Measurements from ENCODE around the gene HAPLN3.

Gene HAPLN3

GRCh38 chr15:88833731-88834100 is 61.6 kb downstream of the HAPLN3 start:
- WGBS (ENCODE audit: insufficient coverage, insufficient read length) = no CpG with 5 or more reads among the region's 8 CpGs
- Histone ChIP-seq H3K27ac (ENCODE audit: low read length) (no peak overlapping the region), H3K27me3 (ENCODE audit: control insufficient read depth, insufficient read depth, low read length) (no peaks in the 10 kb centered on the region), H3K9me3 (ENCODE audit: control insufficient read depth, insufficient read depth, low read length) (no peaks in the 10 kb centered on the region), H3K36me3 (ENCODE audit: control insufficient read depth, insufficient read depth, low read length) (no peaks in the 10 kb centered on the region), H3K4me1 (ENCODE audit: control insufficient read depth, insufficient read depth, low read length) (peaks cover 2% of the 10 kb centered on the region; the same call in 1 of the 2 replicates), H3K4me3 (ENCODE audit: low read length) (no peak overlapping the region)
- no peak for DNase-seq (ENCODE audit: low read depth, low spot score)

GRCh38 chr15:88832820-88833730 is 62.3 kb downstream of the HAPLN3 start:
- WGBS (ENCODE audit: insufficient coverage, insufficient read length) = no CpG with 5 or more reads among the region's 12 CpGs
- DNase-seq (ENCODE audit: low read depth, low spot score) = no peak
- H3K27ac ChIP-seq (ENCODE audit: low read length) = no peak overlapping the region
- H3K9me3 ChIP-seq (ENCODE audit: control insufficient read depth, insufficient read depth, low read length) = no peaks in the 10 kb centered on the region
- peaks cover 2% of the 10 kb centered on the region; the same call in 1 of the 2 replicates for H3K4me1 ChIP-seq (ENCODE audit: control insufficient read depth, insufficient read depth, low read length)
- no peak overlapping the region for H3K4me3 ChIP-seq (ENCODE audit: low read length)
- no peaks in the 10 kb centered on the region for H3K36me3 ChIP-seq (ENCODE audit: control insufficient read depth, insufficient read depth, low read length)
- H3K27me3 ChIP-seq (ENCODE audit: control insufficient read depth, insufficient read depth, low read length) = no peaks in the 10 kb centered on the region

GRCh38 chr15:88830016-88830415 is 65.3 kb downstream of the HAPLN3 start:
- Histone ChIP-seq H3K36me3 (ENCODE audit: control insufficient read depth, insufficient read depth, low read length) (no peaks in the 10 kb centered on the region), H3K27ac (ENCODE audit: low read length) (no peak overlapping the region), H3K9me3 (ENCODE audit: control insufficient read depth, insufficient read depth, low read length) (no peaks in the 10 kb centered on the region), H3K4me3 (ENCODE audit: low read length) (no peak overlapping the region), H3K4me1 (ENCODE audit: control insufficient read depth, insufficient read depth, low read length) (peaks cover 2% of the 10 kb centered on the region; the same call in 1 of the 2 replicates), H3K27me3 (ENCODE audit: control insufficient read depth, insufficient read depth, low read length) (no peaks in the 10 kb centered on the region)
- DNase-seq (ENCODE audit: low read depth, low spot score) = no peak
- no CpG with 5 or more reads among the region's 5 CpGs for WGBS (ENCODE audit: insufficient coverage, insufficient read length)

GRCh38 chr15:88828791-88829190 is 66.6 kb downstream of the HAPLN3 start:
- H3K27ac ChIP-seq (ENCODE audit: low read length) = no peak overlapping the region
- H3K36me3 ChIP-seq (ENCODE audit: control insufficient read depth, insufficient read depth, low read length) = no peaks in the 10 kb centered on the region
- no peaks in the 10 kb centered on the region for H3K4me1 ChIP-seq (ENCODE audit: control insufficient read depth, insufficient read depth, low read length)
- H3K9me3 ChIP-seq (ENCODE audit: control insufficient read depth, insufficient read depth, low read length) = no peaks in the 10 kb centered on the region
- DNase-seq (ENCODE audit: low read depth, low spot score) = no peak
- H3K27me3 ChIP-seq (ENCODE audit: control insufficient read depth, insufficient read depth, low read length) = no peaks in the 10 kb centered on the region
- no peak overlapping the region for H3K4me3 ChIP-seq (ENCODE audit: low read length)
- WGBS (ENCODE audit: insufficient coverage, insufficient read length) = 100% methylated on average over 1 of the region's 5 CpGs

Data from iPS DF 6.9 (cell line).